A673 (cell line): ENCODE data around the gene IVL. TPM values are rescaled to one million over a fixed set of nuclear protein-coding genes. Genes with fewer than 3 reads are reported as not detected.

ENCODE experiments used
- BruUV-seq: library from RNA; stranded (reverse); fragments of 400-500 nt; replicated peaks from 2 replicates; lab custom pipeline; 2021; lab: Mats Ljungman, UMichigan
- CTCF ChIA-PET: fragments of 300-600 bp; sonication (Branson Sonifier 250); formaldehyde crosslinking; loops from one replicate; lab custom pipeline; 2022; ENCODE audit warnings: antibody characterized with exemption; lab: Charles Lee
- POLR2A ChIA-PET: fragments of 300-600 bp; sonication (Branson Sonifier 250); formaldehyde crosslinking; loops from one replicate; lab custom pipeline; 2022; ENCODE audit warnings: antibody characterized with exemption; ENCODE audit not compliant: low non-redundant PET; lab: Charles Lee
- DNase-seq: peaks from one replicate; pipeline ENCODE4 v3.0.0-alpha.2; 2015; ENCODE audit warnings: low spot score
- H3K27ac ChIP-seq: fragments of 200-600 bp; sonication (generic); 2 replicates; pipeline ENCODE4 v1.5.1; 2016; ENCODE audit warnings: mixed run types, low read depth, mild to moderate bottlenecking, mixed read lengths, antibody characterized with exemption, low read length; ENCODE audit not compliant: poor library complexity, severe bottlenecking
- H3K27me3 ChIP-seq: fragments of 200-600 bp; sonication (generic); replicated peaks from 2 replicates; pipeline ENCODE4 v1.6.1; 2017; ENCODE audit warnings: mixed run types, low read depth, mild to moderate bottlenecking, mixed read lengths, antibody characterized with exemption, low read length; ENCODE audit not compliant: insufficient read depth, poor library complexity
- H3K36me3 ChIP-seq: fragments of 200-600 bp; sonication (generic); 2 replicates; pipeline ENCODE4 v1.6.1; 2016; ENCODE audit warnings: mixed run types, mild to moderate bottlenecking, mixed read lengths, antibody characterized with exemption, low read length; ENCODE audit not compliant: insufficient read depth, poor library complexity, severe bottlenecking
- H3K4me1 ChIP-seq: fragments of 200-600 bp; sonication (generic); 2 replicates; pipeline ENCODE4 v1.6.1; 2017; ENCODE audit warnings: mixed run types, mild to moderate bottlenecking, mixed read lengths, antibody characterized with exemption, low read length; ENCODE audit not compliant: insufficient read depth, poor library complexity, severe bottlenecking
- H3K4me3 ChIP-seq: fragments of 200-600 bp; sonication (generic); 2 replicates; pipeline ENCODE4 v1.5.1; 2016; ENCODE audit warnings: low read depth, mixed run types, mild to moderate bottlenecking, mixed read lengths, low read length; ENCODE audit not compliant: poor library complexity, severe bottlenecking
- H3K9me3 ChIP-seq: fragments of 200-600 bp; sonication (generic); 2 replicates; pipeline ENCODE4 v1.6.1; 2016; ENCODE audit warnings: mixed run types, low read depth, mild to moderate bottlenecking, mixed read lengths, antibody characterized with exemption, low read length; ENCODE audit not compliant: poor library complexity, severe bottlenecking
- CTCF ChIP-seq: fragments of 300-800, 200-600 bp; sonication (generic); conservative IDR thresholded peaks from 2 replicates; pipeline ENCODE4 v1.5.1; 2017; ENCODE audit warnings: low read depth, mild to moderate bottlenecking, antibody characterized with exemption, low read length, moderate library complexity, mixed read lengths
- EZH2 ChIP-seq: fragments of 200-600 bp; sonication (generic); IDR thresholded peaks from 2 replicates; pipeline ENCODE4 v1.6.1; 2017; ENCODE audit warnings: borderline replicate concordance, low read depth, mild to moderate bottlenecking, mixed read lengths, antibody characterized with exemption, low read length; ENCODE audit not compliant: poor library complexity, severe bottlenecking
- intact Hi-C: fragments of 100-400 bp; cut with micrococcal nuclease; formaldehyde crosslinking; loops from one replicate; pipeline ENCODE4 v1.10.0; 2022; ENCODE audit not compliant: unreplicated experiment
- total RNA-seq: library from RNA; stranded (reverse); gene quantifications from 2 replicates; pipeline ENCODE4 v1.2.3, GENCODE V29; 2021

The IVL gene
- total RNA-seq, 1 experiment from 2014 or later: not detected

GRCh38 chr1:152946248-152946647 lies 37.9 kb downstream of the IVL start:
- Histone ChIP-seq H3K4me3 (no peak overlapping the region), H3K27ac (no peak overlapping the region), H3K27me3 (peaks cover 17% of the 10 kb centered on the region), H3K4me1 (no peaks in the 10 kb centered on the region), H3K9me3 (no peaks in the 10 kb centered on the region), H3K36me3 (no peaks in the 10 kb centered on the region)
- no TSS peak for BruUV-seq
- intact Hi-C loops: no loop called here
- DNase-seq: no peak
- TF ChIP-seq EZH2: no peak
- TF ChIP-seq CTCF: no peak
- ChIA-PET POLR2A (no interaction called here), CTCF (no interaction called here)

- H3K9me3 ChIP-seq: no peaks in the 10 kb centered on the region
- no peaks in the 10 kb centered on the region for H3K36me3 ChIP-seq
- no TSS peak for BruUV-seq
- H3K4me1 ChIP-seq: no peaks in the 10 kb centered on the region
- H3K27me3 ChIP-seq: peaks cover 22% of the 10 kb centered on the region
- ChIA-PET POLR2A (no interaction called here), CTCF (no interaction called here)
- intact Hi-C loops: no loop called here
- no peak within 1 kb of the TSS for H3K4me3 ChIP-seq
- TF ChIP-seq EZH2: no peak
- no peak for TF ChIP-seq CTCF
- no peak for DNase-seq
- H3K27ac ChIP-seq: no peak within 1 kb of the TSS
Measured at GRCh38 chr1:152946651-152947256, 38.4 kb downstream of the IVL start, which contains the start of gene SPRR5. Gene SPRR5 (plus strand): TSS chr1:152947206. CDS start chr1:152948555, 1,349 bp downstream.

- H3K4me1 ChIP-seq: no peaks in the 10 kb centered on the region
- peaks cover 22% of the 10 kb centered on the region for H3K27me3 ChIP-seq
- DNase-seq: no peak
- intact Hi-C loops: no loop called here
- no peaks in the 10 kb centered on the region for H3K36me3 ChIP-seq
- ChIA-PET POLR2A (no interaction called here), CTCF (no interaction called here)
- H3K4me3 ChIP-seq: no peak overlapping the region
- no peaks in the 10 kb centered on the region for H3K9me3 ChIP-seq
- no peak for TF ChIP-seq CTCF
- no peak for TF ChIP-seq EZH2
- BruUV-seq: no TSS peak
- H3K27ac ChIP-seq: no peak overlapping the region
Measured at GRCh38 chr1:152951711-152952110, 43.4 kb downstream of the IVL start.
